CD4-positive, alpha-beta memory T cell (primary cell): ENCODE data around the gene TM7SF3. TPM values are rescaled to one million over a fixed set of nuclear protein-coding genes. Genes with fewer than 3 reads are reported as not detected.

ENCODE experiments used
- CTCF ChIA-PET: fragments of 350-600 bp; sonication (Branson Sonifier 250); formaldehyde crosslinking; loops from one replicate; lab custom pipeline; 2021; ENCODE audit warnings: inconsistent platforms; ENCODE audit not compliant: partially characterized antibody; lab: Charles Lee
- POLR2A ChIA-PET: fragments of 350-600 bp; sonication (Branson Sonifier 250); formaldehyde crosslinking; loops from one replicate; lab custom pipeline; 2021; ENCODE audit not compliant: partially characterized antibody; lab: Charles Lee
- DNase-seq, 5 donors: peaks; one replicate each; pipeline versions ENCODE4 v3.0.0 to v3.0.0-alpha.2; 2020 to 2022; ENCODE audit warnings: mixed read lengths in 1 of 5
- H3K27ac ChIP-seq: one replicate; pipeline ENCODE4 v1.7.0; 2013; ENCODE audit warnings: low read depth, low read length
- H3K27me3 ChIP-seq: 2 replicates; pipeline ENCODE4 v1.7.0; 2013; ENCODE audit warnings: mild to moderate bottlenecking, low read length, moderate library complexity; ENCODE audit not compliant: insufficient read depth
- H3K36me3 ChIP-seq: 2 replicates; pipeline ENCODE4 v1.7.0; 2013; ENCODE audit warnings: mild to moderate bottlenecking, low read length, moderate library complexity; ENCODE audit not compliant: insufficient read depth
- H3K4me1 ChIP-seq: 2 replicates; pipeline ENCODE4 v1.7.0; 2013; ENCODE audit warnings: mild to moderate bottlenecking, low read length, moderate library complexity; ENCODE audit not compliant: insufficient read depth
- H3K4me3 ChIP-seq, 2 donors: one replicate each; pipeline ENCODE4 v1.7.0; 2013; ENCODE audit warnings: low read length in 2 of 2, mild to moderate bottlenecking in 1 of 2
- H3K9me3 ChIP-seq, 2 donors: one replicate each; pipeline ENCODE4 v1.7.0; 2013; ENCODE audit warnings: low read length in 2 of 2, control low read depth in 1 of 2; ENCODE audit not compliant: control insufficient read depth in 1 of 2
- H3K27ac Mint-ChIP-seq, 7 donors: one replicate each; pipeline ENCODE4 v1.8.0; 2020 to 2021; ENCODE audit warnings: mixed read lengths in 7 of 7, mild to moderate bottlenecking in 6 of 7, inconsistent platforms in 3 of 7, moderate library complexity in 3 of 7
- H3K27me3 Mint-ChIP-seq, 2 donors: one replicate each; pipeline ENCODE4 v1.8.0; 2020 to 2021; ENCODE audit warnings: mixed read lengths in 2 of 2
- H3K36me3 Mint-ChIP-seq, 2 donors: one replicate each; pipeline ENCODE4 v1.8.0; 2020 to 2021; ENCODE audit warnings: mixed read lengths in 2 of 2, inconsistent platforms in 1 of 2, mild to moderate bottlenecking in 1 of 2
- H3K4me1 Mint-ChIP-seq, 4 donors: one replicate each; pipeline ENCODE4 v1.8.0; 2020 to 2021; ENCODE audit warnings: mixed read lengths in 4 of 4, mild to moderate bottlenecking in 1 of 4
- H3K4me3 Mint-ChIP-seq, 8 donors: one replicate each; pipeline ENCODE4 v1.8.0; 2020 to 2021; ENCODE audit warnings: mixed read lengths in 8 of 8, mild to moderate bottlenecking in 7 of 8, moderate library complexity in 6 of 8, inconsistent platforms in 3 of 8
- H3K9me3 Mint-ChIP-seq, 8 donors: one replicate each; pipeline ENCODE4 v1.8.0; 2020 to 2021; ENCODE audit warnings: mixed read lengths in 8 of 8, mild to moderate bottlenecking in 5 of 8, inconsistent platforms in 3 of 8, moderate library complexity in 1 of 8
- intact Hi-C: fragments of 100-400 bp; cut with micrococcal nuclease; formaldehyde crosslinking; loops from one replicate; pipeline ENCODE4 v1.15.1; 2023
- polyA plus RNA-seq, 2 donors: library from polyadenylated mRNA; unstranded; fragments of 300-500 nt; fragmentation: Illumina TruSeq; gene quantifications; one replicate each; pipeline ENCODE4 v1.2.3, GENCODE V29; 2021
- total RNA-seq, 2 experiments: library from RNA; stranded (reverse); gene quantifications; one replicate each; pipeline ENCODE4 v1.2.3, GENCODE V29; 2021

TM7SF3 gene, protein sequence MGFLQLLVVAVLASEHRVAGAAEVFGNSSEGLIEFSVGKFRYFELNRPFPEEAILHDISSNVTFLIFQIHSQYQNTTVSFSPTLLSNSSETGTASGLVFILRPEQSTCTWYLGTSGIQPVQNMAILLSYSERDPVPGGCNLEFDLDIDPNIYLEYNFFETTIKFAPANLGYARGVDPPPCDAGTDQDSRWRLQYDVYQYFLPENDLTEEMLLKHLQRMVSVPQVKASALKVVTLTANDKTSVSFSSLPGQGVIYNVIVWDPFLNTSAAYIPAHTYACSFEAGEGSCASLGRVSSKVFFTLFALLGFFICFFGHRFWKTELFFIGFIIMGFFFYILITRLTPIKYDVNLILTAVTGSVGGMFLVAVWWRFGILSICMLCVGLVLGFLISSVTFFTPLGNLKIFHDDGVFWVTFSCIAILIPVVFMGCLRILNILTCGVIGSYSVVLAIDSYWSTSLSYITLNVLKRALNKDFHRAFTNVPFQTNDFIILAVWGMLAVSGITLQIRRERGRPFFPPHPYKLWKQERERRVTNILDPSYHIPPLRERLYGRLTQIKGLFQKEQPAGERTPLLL
- 10 to 100 TPM; 27.7 to 29.2 TPM for total RNA-seq
- polyA plus RNA-seq = 10 to 100 TPM; 46.5 to 61.6 TPM

DNA sequence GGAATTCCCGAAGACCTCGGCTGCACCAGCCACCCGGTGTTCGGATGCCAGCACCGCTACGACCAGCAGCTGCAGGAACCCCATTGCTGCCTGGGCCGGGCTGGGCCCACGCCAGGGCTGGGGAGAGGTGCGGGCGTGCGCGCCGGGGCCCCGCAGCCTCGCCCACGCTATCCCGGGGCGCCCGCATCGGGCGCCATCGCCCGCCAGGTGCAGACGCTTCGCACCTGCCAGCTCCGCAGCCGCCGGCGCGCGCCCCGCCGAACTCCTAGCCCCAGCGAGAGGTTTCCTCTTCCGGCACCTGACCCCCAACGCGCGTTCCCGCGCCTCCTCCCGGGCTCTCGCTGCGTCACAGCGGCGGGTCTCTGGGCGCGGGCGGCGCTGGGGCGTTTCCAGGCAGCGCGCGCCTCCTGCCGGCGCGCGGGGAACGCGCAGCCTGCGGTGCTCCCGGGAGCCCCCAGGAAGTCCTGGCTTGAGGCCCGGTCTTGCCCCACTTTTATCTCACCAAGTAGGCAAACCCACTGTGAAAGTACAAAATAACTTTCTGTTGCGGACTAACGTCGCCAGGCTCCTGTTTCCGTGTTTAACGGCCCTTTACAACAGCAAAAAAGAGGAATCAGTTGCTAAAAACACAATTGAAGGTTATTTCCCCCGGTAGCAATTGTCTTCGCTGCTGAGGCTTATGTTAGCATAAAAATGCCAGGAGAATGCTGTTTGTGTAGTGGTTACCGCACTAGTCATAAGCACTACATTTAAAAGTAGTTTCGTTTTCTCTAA lies at the start of gene TM7SF3:
TSS of gene TM7SF3 (minus strand) at position 300 of the 774 bp plus-strand sequence. CDS start at position 84, 216 bp downstream.
- peaks cover 4 to 7% of the 10 kb centered on the region in 2 donors for H3K36me3 Mint-ChIP-seq
- H3K9me3 Mint-ChIP-seq = no peaks in the 10 kb centered on the region
- H3K4me1 Mint-ChIP-seq = peaks cover 31 to 59% (median 43%) of the 10 kb centered on the region in 4 donors
- peak; percentile 97 to 98 (median 97) for DNase-seq
- Histone ChIP-seq H3K36me3 (no peaks in the 10 kb centered on the region), H3K9me3 (no peaks in the 10 kb centered on the region), H3K27me3 (no peaks in the 10 kb centered on the region), H3K4me3 (peak within 1 kb of the TSS; percentile 71 to 82), H3K27ac (peak within 1 kb of the TSS; percentile 92), H3K4me1 (peaks cover 51% of the 10 kb centered on the region)
- H3K27me3 Mint-ChIP-seq = no peaks in the 10 kb centered on the region
- H3K27ac Mint-ChIP-seq = peak within 1 kb of the TSS; percentile 92 to 98 (median 96)
- peak within 1 kb of the TSS; percentile 93 to 97 (median 94) for H3K4me3 Mint-ChIP-seq
- POLR2A ChIA-PET = interaction anchor here (0.7 to 3.3 kb wide), 14 partner anchors 9 to 184 kb away, joined by 3 to 45 read pairs (median 5); partner anchors contain the start of genes FGFR1OP2, INTS13, ITPR2 and MED21
- intact Hi-C loops = loop anchor here (1.0 to 5.0 kb wide), 10 partner anchors 8 to 1177 kb away; partner anchors contain the start of genes CCDC91, FGFR1OP2, ITPR2 and MED21
- CTCF ChIA-PET = interaction anchor here (0.7 to 5.0 kb wide), 32 partner anchors 10 to 370 kb away, joined by 3 to 84 read pairs (median 5); partner anchors contain the start of genes INTS13, ITPR2 and MED21

- ChIA-PET POLR2A (no interaction called here), CTCF (no interaction called here)
- Histone ChIP-seq H3K27me3 (no peaks in the 10 kb centered on the region), H3K27ac (no peak overlapping the region), H3K36me3 (no peaks in the 10 kb centered on the region), H3K4me1 (no peaks in the 10 kb centered on the region), H3K4me3 (no peak overlapping the region), H3K9me3 (no peaks in the 10 kb centered on the region)
- H3K27ac Mint-ChIP-seq = peak overlapping the region in 1 of 7 donors; percentile 43
- no peak for DNase-seq
- peaks cover 0 to 11% (median 0%) of the 10 kb centered on the region in 8 donors for H3K9me3 Mint-ChIP-seq
- peaks cover 24 to 25% of the 10 kb centered on the region in 2 donors for H3K36me3 Mint-ChIP-seq
- no peaks in the 10 kb centered on the region for H3K4me1 Mint-ChIP-seq
- intact Hi-C loops = no loop called here
- no peaks in the 10 kb centered on the region for H3K27me3 Mint-ChIP-seq
- H3K4me3 Mint-ChIP-seq = no peak overlapping the region
Measured at GRCh38 chr12:27063250-27063851, 49.2 kb upstream of the TM7SF3 start.

DNA sequence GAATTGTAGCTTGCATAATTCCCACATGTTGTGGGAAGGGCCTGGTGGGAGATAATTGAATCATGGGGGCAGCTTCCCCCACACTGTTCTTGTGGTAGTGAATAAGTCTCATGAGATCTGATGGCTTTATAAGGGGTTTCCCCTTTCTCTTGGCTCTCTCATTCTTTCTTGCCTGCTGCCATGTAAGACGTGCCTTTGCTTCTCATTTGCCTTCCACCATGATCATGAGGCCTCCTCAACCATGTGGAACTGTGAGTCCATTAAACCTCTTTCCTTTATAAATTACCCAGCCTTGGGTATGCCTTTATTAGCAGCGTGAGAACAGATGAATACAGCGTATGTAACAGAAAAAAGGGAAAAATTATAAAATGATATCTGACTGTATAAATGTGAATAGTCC lies 47.1 kb upstream of the TM7SF3 start:
- Histone ChIP-seq H3K27me3 (no peaks in the 10 kb centered on the region), H3K4me3 (no peak overlapping the region), H3K36me3 (no peaks in the 10 kb centered on the region), H3K27ac (no peak overlapping the region), H3K9me3 (no peaks in the 10 kb centered on the region), H3K4me1 (no peaks in the 10 kb centered on the region)
- Mint-ChIP-seq H3K27me3 (no peaks in the 10 kb centered on the region), H3K4me3 (no peak overlapping the region), H3K4me1 (no peaks in the 10 kb centered on the region), H3K36me3 (peaks cover 15 to 27% of the 10 kb centered on the region in 2 donors), H3K27ac (no peak overlapping the region), H3K9me3 (peaks cover 0 to 11% (median 0%) of the 10 kb centered on the region in 8 donors)
- ChIA-PET POLR2A (no interaction called here), CTCF (no interaction called here)
- DNase-seq = no peak
- intact Hi-C loops = no loop called here

GRCh38 chr12:27060740-27061139 lies 46.6 kb upstream of the TM7SF3 start:
- POLR2A ChIA-PET = no interaction called here
- H3K36me3 Mint-ChIP-seq = peaks cover 13 to 27% of the 10 kb centered on the region in 2 donors
- peaks cover 0 to 11% (median 0%) of the 10 kb centered on the region in 8 donors for H3K9me3 Mint-ChIP-seq
- no peaks in the 10 kb centered on the region for H3K4me1 ChIP-seq
- no peak overlapping the region for H3K4me3 Mint-ChIP-seq
- H3K36me3 ChIP-seq = no peaks in the 10 kb centered on the region
- H3K4me3 ChIP-seq = no peak overlapping the region
- CTCF ChIA-PET = no interaction called here
- H3K9me3 ChIP-seq = no peaks in the 10 kb centered on the region
- DNase-seq = no peak
- H3K27ac ChIP-seq = no peak overlapping the region
- H3K4me1 Mint-ChIP-seq = no peaks in the 10 kb centered on the region
- peak overlapping the region in 2 of 7 donors; percentile 41 to 57 for H3K27ac Mint-ChIP-seq
- no peaks in the 10 kb centered on the region for H3K27me3 ChIP-seq
- intact Hi-C loops = no loop called here
- no peaks in the 10 kb centered on the region for H3K27me3 Mint-ChIP-seq

DNA sequence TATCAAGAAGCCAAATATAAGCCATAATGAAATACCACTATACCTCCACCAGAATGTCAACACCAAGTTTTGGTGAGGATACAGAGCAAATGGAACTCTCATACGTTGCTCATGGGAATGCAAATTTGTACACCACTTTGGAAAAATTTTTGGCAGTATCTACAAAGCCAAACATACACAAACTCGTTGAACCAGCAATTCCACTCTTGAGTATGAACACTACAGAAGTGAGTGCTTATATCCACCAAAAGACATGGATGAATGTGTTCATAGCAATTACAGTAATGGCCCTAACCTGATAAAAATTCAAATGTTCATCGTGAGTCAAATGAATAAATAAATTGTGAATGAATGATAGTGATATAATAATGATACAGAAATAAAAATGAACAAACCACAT lies 43.4 kb upstream of the TM7SF3 start:
- H3K27ac ChIP-seq = no peak overlapping the region
- intact Hi-C loops = no loop called here
- Mint-ChIP-seq H3K4me3 (no peak overlapping the region), H3K27ac (no peak overlapping the region), H3K27me3 (no peaks in the 10 kb centered on the region), H3K9me3 (peaks cover 0 to 11% (median 0%) of the 10 kb centered on the region in 8 donors), H3K4me1 (no peaks in the 10 kb centered on the region), H3K36me3 (peaks cover 13 to 31% of the 10 kb centered on the region in 2 donors)
- H3K9me3 ChIP-seq = no peaks in the 10 kb centered on the region
- DNase-seq = no peak
- ChIA-PET CTCF (no interaction called here), POLR2A (no interaction called here)
- H3K4me1 ChIP-seq = no peaks in the 10 kb centered on the region
- no peaks in the 10 kb centered on the region for H3K36me3 ChIP-seq
- H3K27me3 ChIP-seq = no peaks in the 10 kb centered on the region
- no peak overlapping the region for H3K4me3 ChIP-seq

DNA sequence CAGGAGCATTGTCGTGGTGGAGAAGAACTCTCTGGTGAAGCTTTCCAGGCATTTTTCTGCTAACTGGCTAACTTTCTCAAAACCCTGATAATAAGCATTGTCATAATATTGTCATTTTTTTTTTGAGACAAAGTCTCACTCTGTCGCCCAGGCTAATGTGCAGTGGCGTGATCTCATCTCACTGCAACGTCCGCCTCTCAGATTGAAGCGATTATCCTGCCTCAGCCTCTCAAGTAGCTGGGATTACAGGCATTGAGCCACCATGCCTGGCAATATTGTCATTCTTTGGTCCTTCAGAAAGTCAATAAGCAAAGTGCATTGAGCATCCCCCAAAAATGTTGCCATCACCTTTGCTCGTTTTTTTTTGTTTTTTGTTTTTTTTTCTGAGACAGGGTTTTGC lies 41.8 kb upstream of the TM7SF3 start:
- no peak for DNase-seq
- Histone ChIP-seq H3K9me3 (no peaks in the 10 kb centered on the region), H3K27ac (no peak overlapping the region), H3K27me3 (no peaks in the 10 kb centered on the region), H3K36me3 (no peaks in the 10 kb centered on the region), H3K4me3 (no peak overlapping the region), H3K4me1 (no peaks in the 10 kb centered on the region)
- Mint-ChIP-seq H3K9me3 (peaks cover 0 to 5% (median 0%) of the 10 kb centered on the region in 8 donors), H3K36me3 (peaks cover 10 to 23% of the 10 kb centered on the region in 2 donors), H3K27ac (no peak overlapping the region), H3K4me3 (no peak overlapping the region), H3K27me3 (no peaks in the 10 kb centered on the region), H3K4me1 (no peaks in the 10 kb centered on the region)
- intact Hi-C loops = no loop called here
- ChIA-PET POLR2A (no interaction called here), CTCF (no interaction called here)
